Measurements from ENCODE around the gene ZDHHC11.

Gene ZDHHC11, protein sequence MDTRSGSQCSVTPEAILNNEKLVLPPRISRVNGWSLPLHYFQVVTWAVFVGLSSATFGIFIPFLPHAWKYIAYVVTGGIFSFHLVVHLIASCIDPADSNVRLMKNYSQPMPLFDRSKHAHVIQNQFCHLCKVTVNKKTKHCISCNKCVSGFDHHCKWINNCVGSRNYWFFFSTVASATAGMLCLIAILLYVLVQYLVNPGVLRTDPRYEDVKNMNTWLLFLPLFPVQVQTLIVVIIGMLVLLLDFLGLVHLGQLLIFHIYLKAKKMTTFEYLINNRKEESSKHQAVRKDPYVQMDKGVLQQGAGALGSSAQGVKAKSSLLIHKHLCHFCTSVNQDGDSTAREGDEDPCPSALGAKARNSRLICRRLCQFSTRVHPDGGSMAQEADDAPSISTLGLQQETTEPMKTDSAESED

DNA sequence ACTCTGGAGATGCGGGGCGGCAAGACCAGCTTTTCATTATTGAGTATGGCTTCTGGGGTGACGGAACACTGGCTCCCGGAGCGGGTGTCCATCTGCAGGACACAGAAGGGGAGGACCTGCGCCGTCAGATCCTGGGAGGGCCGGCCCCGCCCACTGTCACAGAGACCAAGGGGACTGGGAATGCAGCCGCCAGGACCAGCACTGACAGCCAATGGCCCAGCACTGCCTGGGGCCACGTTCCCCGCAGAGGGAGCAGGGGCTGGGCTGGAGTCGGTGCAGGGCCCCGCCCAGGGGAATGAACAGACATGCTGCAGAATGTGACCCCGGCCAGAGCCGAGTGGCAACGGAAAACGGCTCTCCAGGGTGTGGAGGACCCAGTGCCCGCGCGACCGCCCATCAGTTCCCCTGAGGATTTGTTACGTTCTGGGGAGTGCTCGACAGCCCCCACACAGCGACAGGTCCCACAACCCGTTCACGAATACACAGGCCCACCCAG, at the start of gene ZDHHC11:
TSS of gene ZDHHC11 (minus strand) at position 476 of the 496 bp plus-strand sequence. CDS start at position 92, 384 bp downstream.
- no peak for DNase-seq

- no peak for DNase-seq
These were observed 42.9 kb upstream of the ZDHHC11 start for GRCh38 chr5:893711-894110.

DNA sequence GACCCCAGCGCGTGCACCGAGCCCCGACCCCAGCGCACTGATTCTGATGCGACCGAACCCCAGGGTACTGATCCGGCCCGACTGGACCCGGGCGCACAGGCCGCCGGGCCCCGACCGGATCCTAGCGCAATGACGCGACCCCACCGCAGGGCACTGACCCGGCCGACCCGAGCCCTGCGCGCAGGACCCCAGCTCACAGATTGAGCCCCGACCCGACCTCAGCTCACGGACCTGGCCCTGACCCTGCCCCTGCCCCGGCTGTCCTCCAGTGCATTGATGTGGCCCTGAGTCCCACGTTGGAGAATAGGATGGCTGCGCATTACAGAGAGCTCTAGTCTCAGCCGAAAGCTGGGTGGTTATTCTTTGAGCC, 42.3 kb upstream of the ZDHHC11 start:
- DNase-seq, result no peak

DNA sequence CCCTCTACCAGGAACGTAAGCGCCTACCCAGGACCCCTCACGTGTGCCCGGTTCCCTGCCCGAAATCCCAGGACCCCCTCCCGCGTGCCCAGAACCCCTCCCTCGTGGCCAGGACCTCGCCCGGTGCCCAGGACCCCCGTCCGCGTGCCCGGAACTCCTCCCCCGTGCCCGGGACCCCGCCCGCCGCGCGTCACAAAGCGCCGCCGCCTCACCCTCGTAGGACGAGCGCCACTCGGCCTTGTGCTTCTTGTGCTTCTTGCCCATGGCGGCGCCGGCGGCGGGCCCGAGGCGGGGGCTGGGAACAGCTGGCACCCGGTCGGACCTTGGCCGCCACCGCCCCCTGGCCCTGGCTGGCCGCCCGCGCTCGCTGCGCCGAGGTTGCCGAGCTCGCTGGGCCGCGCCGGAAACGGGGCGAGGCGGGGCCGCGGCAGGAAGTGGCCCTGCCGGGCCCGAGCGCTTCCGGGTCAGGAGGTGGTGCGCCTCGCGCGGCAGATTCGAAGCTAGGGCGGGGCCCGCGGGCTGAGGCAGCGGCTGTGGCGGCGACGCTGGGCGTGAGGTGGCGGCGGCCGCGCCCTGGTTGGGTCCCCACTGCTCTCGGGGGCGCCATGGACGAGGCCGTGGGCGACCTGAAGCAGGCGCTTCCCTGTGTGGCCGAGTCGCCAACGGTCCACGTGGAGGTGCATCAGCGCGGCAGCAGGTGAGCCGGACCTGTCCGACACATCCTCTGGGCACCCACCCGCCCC, 41.8 kb upstream of the ZDHHC11 start, which contains the start of the genes BRD9 and TRIP13:
TSS of gene BRD9 (minus strand) at position 408 of the 743 bp plus-strand sequence. CDS start at position 264, 144 bp downstream.
TSS of gene TRIP13 (plus strand) at position 491 of the 743 bp plus-strand sequence. CDS start at position 606, 115 bp downstream.
- DNase-seq, result no peak

- no peak for DNase-seq
These were observed 41.1 kb upstream of the ZDHHC11 start for GRCh38 chr5:891837-892393.

- DNase-seq, result no peak
These were observed 40.5 kb upstream of the ZDHHC11 start for GRCh38 chr5:891117-891836.

- DNase-seq, result no peak
These were observed 38.4 kb upstream of the ZDHHC11 start for GRCh38 chr5:889075-889710.

DNA sequence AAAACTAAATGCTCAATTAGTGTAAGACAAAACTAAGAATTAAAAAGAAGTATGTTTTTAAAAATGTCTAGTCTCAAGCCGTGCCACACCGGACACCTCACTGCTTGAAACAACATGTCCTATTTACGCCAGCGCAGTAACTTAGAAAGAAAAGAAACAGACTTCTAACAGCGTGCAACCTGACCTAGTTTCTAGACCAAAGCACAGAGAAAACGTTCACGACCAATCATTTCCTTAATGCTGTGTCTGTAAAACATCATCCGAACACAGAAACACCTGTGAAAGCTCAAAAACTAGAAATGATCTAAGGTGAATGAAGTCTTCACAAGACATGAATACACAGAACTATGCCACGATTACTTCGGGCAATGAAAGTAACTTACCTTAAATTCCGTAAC, 37.9 kb upstream of the ZDHHC11 start:
- DNase-seq, result no peak

- DNase-seq, result no peak
These were observed 37.3 kb upstream of the ZDHHC11 start for GRCh38 chr5:887947-888637.

DNA sequence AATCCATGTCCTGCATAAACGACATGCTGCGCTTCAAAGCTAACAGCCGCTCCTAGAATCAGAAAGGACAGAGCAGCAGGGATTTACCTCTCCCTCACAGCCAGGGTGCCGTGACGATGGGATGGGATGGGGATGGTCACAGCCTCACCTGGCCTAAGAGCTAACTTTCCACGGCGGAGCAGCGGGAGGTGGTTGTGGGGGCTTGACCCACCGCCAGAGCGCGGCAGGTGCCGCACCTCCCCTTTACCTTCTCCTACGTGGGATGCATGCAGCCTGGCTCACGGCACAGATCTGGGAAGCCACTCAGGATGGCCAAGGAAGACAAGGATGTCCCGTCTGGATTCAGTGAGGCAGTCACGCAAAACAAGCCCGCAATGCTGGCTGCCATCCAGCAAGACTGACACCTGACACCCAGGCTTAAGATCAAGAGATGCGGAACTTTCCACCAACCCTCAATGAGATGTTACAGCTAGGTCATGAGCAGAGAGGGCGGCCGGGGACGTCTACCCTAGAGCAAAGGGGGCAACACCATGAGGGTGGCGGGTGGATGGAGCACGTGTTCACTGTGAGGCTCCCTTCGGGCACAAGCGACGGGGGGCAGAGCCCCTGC, 36.0 kb upstream of the ZDHHC11 start:
- no peak for DNase-seq

DNA sequence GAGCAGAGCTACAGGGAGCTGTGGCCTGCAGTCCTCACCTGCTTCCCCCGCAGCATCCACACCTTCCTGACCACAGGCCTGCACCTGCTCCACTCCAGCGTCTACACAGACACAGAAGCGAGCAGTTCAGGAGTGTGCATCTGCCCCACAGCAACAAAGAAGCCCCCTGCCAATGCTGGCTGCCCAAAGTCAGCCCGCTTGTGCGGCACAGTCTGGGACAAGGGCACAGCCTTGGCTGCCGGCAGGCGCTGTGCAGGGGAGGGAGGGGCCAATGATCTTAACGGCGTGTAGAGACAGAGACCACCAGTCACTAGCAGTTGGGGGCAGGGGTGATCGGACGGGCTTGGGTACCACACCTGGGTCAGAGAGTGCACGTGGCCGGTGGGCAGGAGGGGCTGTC, 35.2 kb upstream of the ZDHHC11 start:
- DNase-seq, result no peak

DNA sequence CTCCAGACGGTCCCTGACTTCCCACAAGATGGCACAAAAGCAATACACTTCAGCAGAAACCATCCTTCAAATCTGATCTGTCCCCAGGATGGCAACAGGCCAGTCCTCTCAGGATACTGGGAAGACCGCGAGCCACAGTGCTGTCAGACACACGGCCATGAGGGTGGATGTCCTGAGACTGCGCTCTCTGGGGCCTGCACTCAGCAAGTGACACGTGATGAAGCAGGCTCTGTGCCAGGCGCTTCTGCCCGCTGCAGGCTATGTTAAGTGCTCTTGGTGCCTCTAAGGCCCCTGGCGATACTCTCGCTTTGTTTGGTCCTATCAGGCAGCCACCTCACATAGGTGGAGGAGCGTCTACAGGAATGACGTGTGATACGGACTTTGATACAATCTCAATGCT, 34.7 kb upstream of the ZDHHC11 start:
- no peak for DNase-seq

DNA sequence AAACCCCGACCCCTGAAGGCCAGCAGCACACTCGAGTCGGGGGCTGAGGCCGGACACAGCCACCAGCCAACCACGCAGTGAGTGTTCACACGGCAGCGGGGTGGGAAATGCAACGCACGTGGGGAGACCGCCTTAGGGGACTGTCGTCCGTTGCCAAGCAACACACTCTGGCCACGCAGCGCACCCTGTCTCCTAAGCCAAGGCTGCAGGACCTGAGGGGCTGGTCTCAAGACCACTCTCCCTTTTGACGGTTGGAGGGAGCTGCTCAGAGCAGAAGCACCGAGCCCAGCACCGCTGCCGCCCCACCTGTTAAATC, 34.3 kb upstream of the ZDHHC11 start:
- DNase-seq, result no peak

GRCh38 chr5:884345-885126, 33.8 kb upstream of the ZDHHC11 start:
- DNase-seq, result no peak

- DNase-seq, result no peak
These were observed 32.8 kb upstream of the ZDHHC11 start for GRCh38 chr5:883475-884181.

DNA sequence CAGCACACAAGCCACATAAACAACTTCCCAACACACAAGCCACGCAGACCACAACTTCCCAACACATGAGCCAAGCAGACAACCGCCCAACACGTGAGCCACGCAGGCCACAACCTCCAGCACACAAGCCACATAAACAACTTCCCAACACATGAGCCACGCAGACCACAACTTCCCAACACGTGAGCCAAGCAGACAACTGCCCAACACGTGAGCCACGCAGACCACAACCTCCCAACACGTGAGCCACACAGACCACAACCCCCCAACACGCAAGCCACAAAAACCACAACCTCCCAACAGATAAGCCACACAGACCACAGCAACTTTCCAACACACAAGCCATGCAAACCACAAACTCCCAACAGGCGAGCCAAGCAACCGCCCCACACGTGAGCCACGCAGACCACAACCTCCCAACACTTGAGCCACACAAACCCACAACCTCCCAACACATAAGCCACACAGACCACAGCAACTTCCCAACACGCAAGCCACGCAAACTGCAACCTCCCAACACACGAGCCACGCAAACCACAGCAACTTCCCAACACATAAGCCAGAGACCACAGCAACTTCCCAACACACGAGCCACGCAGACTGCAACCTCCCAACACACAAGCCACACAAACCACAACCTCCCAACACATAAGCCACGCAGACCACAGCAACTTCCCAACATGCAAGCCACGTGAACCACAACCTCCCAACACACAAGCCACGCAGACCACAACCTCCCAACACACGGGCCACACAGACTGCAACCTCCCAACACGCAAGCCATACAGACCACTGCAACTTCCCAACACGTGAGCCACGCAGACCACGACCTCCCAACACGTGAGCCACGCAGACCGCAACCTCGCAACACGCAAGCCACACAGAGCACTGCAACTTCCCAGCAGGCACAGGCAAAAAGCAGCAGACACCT, 31.7 kb upstream of the ZDHHC11 start:
- no peak for DNase-seq

GRCh38 chr5:881551-881935, 30.8 kb upstream of the ZDHHC11 start:
- no peak for DNase-seq

GRCh38 chr5:880816-881550, 30.2 kb upstream of the ZDHHC11 start:
- no peak for DNase-seq

Data from KG1 (cell line).